IMR-90 (cell line): ENCODE results near the gene ZMYM1.
"Not testable (repeated sequence)": the region's sequence is repeated elsewhere in the genome, so short reads cannot be mapped to it uniquely, and the experiment has no call there.

Source experiments
- BHLHE40 ChIP-seq: fragments of 150-350 bp; IDR thresholded peaks from 2 replicates; pipeline ENCODE4 v1.6.1; 2016; ENCODE audit warnings: mild to moderate bottlenecking, low read depth, low read length
- CEBPB ChIP-seq: IDR thresholded peaks from 2 replicates; pipeline ENCODE4 v1.6.1; 2012; ENCODE audit warnings: low read depth, low read length, improper control_type of control experiment
- FOS ChIP-seq: fragments of 150-350 bp; IDR thresholded peaks from 2 replicates; pipeline ENCODE4 v1.6.1; 2016; ENCODE audit warnings: low read depth, low read length
- MAFK ChIP-seq: IDR thresholded peaks from 2 replicates; pipeline ENCODE4 v1.6.1; 2012; ENCODE audit warnings: low read depth, low read length, improper control_type of control experiment
- MAZ ChIP-seq: IDR thresholded peaks from 2 replicates; pipeline ENCODE4 v1.6.1; 2012; ENCODE audit warnings: low read depth, mild to moderate bottlenecking, low read length, improper control_type of control experiment, moderate library complexity, borderline replicate concordance
- MXI1 ChIP-seq: IDR thresholded peaks from 2 replicates; pipeline ENCODE4 v1.6.1; 2012; ENCODE audit warnings: low read depth, mild to moderate bottlenecking, low read length, moderate library complexity, borderline replicate concordance
- NFE2L2 ChIP-seq: fragments of 150-350 bp; IDR thresholded peaks from 2 replicates; pipeline ENCODE4 v1.6.1; 2016; ENCODE audit warnings: low read depth, mild to moderate bottlenecking, low read length
- POLR2A ChIP-seq: IDR thresholded peaks from 2 replicates; pipeline ENCODE4 v1.6.1; 2012; ENCODE audit warnings: mild to moderate bottlenecking, low read depth, low read length
- RAD21 ChIP-seq: IDR thresholded peaks from 2 replicates; pipeline ENCODE4 v1.6.1; 2012; ENCODE audit warnings: low read length, improper control_type of control experiment
- RFX5 ChIP-seq: IDR thresholded peaks from 2 replicates; pipeline ENCODE4 v1.8.0; 2012; ENCODE audit warnings: low read depth, mild to moderate bottlenecking, low read length, moderate library complexity
- SMC3 ChIP-seq: fragments of 150-350 bp; IDR thresholded peaks from 2 replicates; pipeline ENCODE4 v1.6.1; 2016; ENCODE audit warnings: low read depth, mild to moderate bottlenecking, antibody characterized with exemption, low read length, moderate library complexity
- TF ChIP-seq, protein P1 (sequence below): conservative IDR thresholded peaks from 2 replicates; pipeline ENCODE4 v1.5.1; 2012; ENCODE audit warnings: mild to moderate bottlenecking, low read depth, low read length, improper control_type of control experiment
- TF ChIP-seq, protein P2 (sequence below): fragments of 150-350 bp; IDR thresholded peaks from 2 replicates; pipeline ENCODE4 v1.6.1; 2017; ENCODE audit warnings: mild to moderate bottlenecking, antibody characterized with exemption, low read length, low read depth
- TF ChIP-seq, protein P3 (sequence below): fragments of 150-350 bp; IDR thresholded peaks from 2 replicates; pipeline ENCODE4 v1.6.1; 2016; ENCODE audit warnings: low read depth, mild to moderate bottlenecking, low read length, moderate library complexity, borderline replicate concordance

DNA sequence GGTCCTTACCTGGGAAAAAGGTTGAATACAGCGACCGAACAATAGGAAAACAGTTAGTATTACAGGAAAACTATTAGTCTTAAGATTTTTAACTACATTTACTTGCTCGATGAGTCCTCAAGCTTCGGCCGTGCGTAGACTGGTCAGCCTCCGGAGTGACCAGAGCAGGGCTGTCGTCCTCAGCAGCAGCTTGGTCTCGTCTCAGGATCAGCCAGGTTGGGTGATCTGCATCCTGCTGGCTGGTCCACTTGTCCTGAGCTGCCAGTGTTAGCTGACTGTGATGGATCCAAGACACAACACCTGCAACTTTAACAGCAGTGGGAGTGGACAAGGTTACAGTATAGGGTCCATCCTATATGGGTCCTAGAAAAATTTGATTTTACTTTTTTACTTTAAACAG is 63.5 kb downstream of the ZMYM1 start:
- TF ChIP-seq, protein P1, sequence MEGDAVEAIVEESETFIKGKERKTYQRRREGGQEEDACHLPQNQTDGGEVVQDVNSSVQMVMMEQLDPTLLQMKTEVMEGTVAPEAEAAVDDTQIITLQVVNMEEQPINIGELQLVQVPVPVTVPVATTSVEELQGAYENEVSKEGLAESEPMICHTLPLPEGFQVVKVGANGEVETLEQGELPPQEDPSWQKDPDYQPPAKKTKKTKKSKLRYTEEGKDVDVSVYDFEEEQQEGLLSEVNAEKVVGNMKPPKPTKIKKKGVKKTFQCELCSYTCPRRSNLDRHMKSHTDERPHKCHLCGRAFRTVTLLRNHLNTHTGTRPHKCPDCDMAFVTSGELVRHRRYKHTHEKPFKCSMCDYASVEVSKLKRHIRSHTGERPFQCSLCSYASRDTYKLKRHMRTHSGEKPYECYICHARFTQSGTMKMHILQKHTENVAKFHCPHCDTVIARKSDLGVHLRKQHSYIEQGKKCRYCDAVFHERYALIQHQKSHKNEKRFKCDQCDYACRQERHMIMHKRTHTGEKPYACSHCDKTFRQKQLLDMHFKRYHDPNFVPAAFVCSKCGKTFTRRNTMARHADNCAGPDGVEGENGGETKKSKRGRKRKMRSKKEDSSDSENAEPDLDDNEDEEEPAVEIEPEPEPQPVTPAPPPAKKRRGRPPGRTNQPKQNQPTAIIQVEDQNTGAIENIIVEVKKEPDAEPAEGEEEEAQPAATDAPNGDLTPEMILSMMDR = not testable (repeated sequence)
- TF ChIP-seq CEBPB, SMC3, POLR2A, MAZ, RFX5, MXI1, BHLHE40, RAD21, MAFK, FOS, NFE2L2: not testable (repeated sequence)
- TF ChIP-seq, protein P2, sequence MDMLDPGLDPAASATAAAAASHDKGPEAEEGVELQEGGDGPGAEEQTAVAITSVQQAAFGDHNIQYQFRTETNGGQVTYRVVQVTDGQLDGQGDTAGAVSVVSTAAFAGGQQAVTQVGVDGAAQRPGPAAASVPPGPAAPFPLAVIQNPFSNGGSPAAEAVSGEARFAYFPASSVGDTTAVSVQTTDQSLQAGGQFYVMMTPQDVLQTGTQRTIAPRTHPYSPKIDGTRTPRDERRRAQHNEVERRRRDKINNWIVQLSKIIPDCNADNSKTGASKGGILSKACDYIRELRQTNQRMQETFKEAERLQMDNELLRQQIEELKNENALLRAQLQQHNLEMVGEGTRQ = not testable (repeated sequence)
- TF ChIP-seq, protein P3, sequence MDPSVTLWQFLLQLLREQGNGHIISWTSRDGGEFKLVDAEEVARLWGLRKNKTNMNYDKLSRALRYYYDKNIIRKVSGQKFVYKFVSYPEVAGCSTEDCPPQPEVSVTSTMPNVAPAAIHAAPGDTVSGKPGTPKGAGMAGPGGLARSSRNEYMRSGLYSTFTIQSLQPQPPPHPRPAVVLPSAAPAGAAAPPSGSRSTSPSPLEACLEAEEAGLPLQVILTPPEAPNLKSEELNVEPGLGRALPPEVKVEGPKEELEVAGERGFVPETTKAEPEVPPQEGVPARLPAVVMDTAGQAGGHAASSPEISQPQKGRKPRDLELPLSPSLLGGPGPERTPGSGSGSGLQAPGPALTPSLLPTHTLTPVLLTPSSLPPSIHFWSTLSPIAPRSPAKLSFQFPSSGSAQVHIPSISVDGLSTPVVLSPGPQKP = not testable (repeated sequence)
